ENCODE results near the gene TRPV3.
"Not testable (repeated sequence)": the region's sequence is repeated elsewhere in the genome, so short reads cannot be mapped to it uniquely, and the experiment has no call there.

Gene TRPV3

DNA sequence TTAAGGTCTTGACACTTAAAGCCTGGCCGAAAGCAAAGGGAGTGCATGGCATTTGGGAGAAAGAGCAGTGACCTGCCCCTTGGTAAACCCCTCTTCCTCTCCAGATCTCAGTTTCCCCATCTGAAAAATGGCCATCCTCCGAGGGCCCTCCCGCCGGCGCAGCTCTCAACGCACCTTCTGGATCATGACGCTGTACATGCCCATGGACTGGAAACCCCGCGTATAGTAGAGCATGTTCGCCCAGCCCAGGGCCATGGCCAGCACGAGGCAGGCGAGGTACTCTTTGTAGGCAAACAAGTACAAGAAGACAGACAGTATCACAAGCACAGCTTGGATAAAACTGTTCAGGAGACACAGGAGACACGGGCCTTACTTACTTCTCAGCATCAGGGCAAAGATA, 33.6 kb downstream of the TRPV3 start:
- no peak for DNase-seq (ENCODE audit: low read depth in 3 of 3)

DNA sequence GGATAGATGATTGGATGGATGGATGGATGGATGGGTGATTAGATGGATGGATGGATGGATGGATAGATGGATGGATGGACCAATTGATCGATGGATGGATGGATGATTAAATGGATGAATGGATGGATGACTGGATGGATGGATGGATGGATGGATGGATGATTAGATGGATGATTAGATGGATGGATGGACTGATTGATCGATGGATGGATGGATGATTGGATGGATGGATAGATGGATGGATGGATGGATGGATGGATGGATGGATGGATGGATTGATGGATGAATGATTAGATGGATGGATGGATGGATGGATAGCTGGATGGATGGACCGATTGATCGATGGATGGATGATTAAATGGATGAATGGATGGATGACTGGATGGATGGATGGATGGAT, 38.1 kb downstream of the TRPV3 start:
- DNase-seq (ENCODE audit: low read depth in 3 of 3), result not testable (repeated sequence)

DNA sequence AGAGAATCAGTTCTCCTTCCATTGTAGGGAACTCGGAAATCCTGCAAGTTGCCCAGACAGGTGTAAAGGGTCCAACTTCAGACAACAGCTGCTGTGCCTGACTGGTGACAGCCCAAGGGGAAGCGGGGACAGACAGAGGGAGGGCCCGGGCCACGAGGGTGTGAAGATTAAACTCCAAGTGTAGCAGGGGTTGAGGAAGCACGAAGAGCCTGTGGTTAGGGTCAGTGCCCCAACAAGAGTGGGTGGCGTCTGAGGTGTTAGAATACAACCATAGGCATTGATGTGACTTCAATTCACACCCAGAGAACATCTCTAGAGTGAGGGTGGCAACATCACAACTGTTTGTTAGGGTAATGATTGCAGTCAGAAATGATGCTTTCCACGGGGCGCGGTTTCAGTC, 42.7 kb downstream of the TRPV3 start:
- DNase-seq (ENCODE audit: low read depth in 3 of 3), result no peak

DNA sequence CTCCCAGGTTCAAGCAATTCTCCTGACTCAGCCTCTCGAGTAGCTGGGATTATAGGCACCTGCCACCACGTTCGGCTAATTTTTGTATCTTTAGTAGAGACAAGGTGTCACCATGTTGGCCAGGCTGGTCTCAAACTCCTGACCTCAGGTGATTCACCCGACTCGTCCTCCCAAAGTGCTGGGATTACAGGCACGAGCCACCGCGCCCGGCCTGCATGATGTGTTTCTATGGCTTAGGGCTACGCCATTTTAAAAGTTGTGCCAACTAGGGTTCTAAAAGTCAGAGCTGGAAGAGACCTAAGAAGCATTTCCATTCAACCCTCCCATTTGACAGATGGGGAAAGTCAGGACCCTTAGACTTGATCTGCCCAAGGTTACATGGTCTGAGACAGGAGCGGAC, 43.4 kb downstream of the TRPV3 start:
- not testable (repeated sequence) for DNase-seq (ENCODE audit: low read depth in 3 of 3)

GRCh38 chr17:3513305-3514035, 44.1 kb downstream of the TRPV3 start:
- DNase-seq (ENCODE audit: low read depth in 3 of 3), result no peak

GRCh38 chr17:3512505-3513171, 45.0 kb downstream of the TRPV3 start:
- no peak for DNase-seq (ENCODE audit: low read depth in 3 of 3)

DNA sequence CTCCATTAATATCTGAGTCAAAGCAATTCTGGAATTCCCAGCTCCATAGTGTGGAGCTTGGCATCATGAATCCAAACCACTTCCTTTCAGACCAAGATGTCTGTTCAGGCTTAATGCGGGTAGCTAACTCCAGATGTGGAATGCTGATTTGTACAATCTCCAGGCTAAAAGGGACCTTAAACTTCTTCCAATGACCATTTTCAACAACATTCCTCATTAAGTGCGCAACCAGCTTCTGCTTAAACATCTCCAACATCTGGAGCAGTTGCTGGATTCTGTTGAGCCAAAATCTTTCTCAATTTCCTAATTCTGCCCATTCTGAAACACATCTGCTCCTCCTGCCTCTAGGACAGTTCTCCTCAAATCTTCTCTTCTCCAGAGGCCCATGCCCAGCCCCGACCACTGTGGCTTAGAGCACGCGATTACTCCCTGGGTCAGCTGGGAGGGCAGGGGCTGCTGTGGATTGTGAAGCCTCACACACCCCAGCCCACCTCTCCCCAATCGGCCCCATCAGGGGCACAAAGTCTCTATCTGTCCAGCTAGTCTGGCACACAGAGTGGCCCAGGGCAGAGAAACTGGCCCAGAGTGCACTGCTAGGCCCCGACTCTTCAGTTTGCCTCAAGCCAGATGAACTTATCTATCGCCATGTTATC, 45.6 kb downstream of the TRPV3 start:
- DNase-seq (ENCODE audit: low read depth in 3 of 3), result no peak

DNA sequence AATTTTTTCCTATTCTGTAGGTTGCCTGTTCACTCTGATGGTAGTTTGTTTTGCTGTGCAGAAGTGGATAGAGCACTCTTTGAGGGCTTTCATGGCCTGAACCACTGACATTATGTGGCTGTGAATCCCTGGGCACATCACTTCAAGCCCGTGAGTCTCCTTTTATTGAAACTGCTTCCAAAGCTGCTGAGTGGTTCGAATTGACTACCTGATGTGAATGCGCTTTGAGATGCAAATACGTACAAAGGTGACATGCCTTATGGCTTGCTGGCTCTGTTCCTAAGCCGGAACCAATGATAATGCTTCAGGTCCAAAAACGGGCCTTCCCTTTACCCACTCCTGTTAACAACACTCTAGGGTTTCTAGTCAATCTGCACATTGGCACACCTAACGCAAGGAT, 47.5 kb downstream of the TRPV3 start:
- no peak for DNase-seq (ENCODE audit: low read depth in 3 of 3)

DNA sequence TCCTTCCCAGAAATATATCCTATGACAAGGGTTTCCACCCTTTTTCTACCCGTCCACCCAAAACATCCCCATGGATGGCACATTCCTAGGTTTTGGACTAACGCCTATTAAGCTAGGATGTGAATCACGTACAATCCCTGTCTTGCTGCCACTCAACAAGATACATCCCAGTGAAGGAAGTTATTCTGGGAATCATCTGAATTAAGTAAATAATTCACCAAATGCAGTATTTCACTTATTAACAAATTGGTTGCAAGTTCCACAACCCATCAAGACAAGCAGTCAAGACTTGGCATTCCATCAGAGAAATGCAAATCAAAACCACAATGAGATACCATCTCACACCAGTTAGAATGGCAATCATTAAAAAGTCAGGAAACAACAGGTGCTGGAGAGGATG, 49.7 kb downstream of the TRPV3 start:
- no peak for DNase-seq (ENCODE audit: low read depth in 3 of 3)

GRCh38 chr17:3507071-3507470, 50.5 kb downstream of the TRPV3 start:
- no peak for DNase-seq (ENCODE audit: low read depth in 3 of 3)

DNA sequence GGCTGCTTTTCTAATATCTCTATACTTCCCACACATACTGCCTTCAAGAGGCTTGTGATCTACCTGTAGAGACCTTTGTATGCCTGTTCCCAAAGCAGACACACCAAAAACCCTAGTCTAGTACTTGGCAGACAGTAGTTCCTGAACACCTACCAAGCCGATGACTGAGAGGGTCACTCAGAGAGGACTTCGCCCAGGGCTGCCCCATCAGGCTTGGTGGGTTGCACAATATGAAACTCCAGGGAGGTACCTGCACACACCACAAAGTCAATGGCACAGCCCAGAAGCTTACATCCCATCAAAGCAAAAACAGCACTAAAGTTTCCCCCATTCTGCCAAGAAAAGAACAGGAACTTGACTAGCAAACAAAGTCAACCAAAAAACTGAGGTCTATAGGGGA, 51.6 kb downstream of the TRPV3 start:
- DNase-seq (ENCODE audit: low read depth in 3 of 3), result no peak

DNA sequence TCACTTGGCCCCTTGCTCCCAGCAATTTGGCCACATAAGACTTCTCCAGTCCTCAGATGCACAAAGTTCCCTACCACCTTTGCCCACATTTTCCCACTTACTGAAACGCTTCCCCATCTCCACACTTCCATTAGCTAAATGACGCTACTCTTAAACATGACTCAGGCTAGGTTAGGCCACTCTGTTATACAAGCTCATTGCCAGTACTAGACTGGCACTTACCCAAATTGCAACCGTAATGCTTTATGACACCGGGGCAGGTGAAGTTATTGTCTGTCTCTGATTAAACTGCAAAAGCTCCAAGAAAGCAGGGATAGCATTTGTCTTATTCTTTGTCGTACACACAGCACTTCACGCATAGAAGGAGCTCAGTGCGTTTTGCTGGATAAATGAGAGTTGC, 52.6 kb downstream of the TRPV3 start:
- DNase-seq (ENCODE audit: low read depth in 3 of 3), result no peak

DNA sequence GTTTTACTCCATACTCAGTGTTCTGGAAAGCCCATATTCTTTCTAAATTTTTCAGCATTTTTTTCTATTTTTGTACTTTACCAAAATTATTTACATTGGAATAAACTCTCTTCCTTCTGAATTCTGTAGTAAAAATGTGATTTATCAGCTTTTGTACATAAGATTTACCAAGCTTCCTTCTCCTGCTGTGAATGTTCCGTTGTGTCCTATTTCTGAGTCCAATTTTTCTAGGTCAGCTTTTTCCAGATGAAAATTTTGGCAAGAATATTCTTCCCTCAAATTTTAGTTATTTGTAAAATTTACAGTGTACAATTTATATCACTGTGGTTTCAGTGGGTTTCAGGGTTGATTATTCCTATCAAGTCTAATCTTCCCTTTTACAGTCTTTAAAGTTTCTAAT, 54.3 kb downstream of the TRPV3 start:
- DNase-seq (ENCODE audit: low read depth in 3 of 3), result no peak

DNA sequence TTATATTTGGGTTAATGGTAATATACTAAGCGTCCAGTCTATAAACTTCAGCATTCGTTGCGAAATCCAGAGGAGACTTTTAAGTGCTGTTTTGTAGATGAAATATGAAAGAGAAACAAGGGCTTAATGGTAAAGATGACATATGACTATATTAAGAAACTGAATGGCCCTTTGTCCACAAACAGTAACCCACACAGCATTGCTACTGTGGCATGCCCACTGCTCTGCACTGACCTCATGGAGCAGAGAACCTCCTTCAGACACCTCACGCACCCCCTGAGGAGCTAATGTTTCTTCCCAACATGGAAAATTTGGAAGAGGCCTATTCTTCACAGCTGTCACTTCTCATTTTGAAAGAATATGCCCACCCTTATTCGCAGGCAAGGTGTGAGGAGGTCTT, 55.1 kb downstream of the TRPV3 start:
- no peak for DNase-seq (ENCODE audit: low read depth in 3 of 3)

DNA sequence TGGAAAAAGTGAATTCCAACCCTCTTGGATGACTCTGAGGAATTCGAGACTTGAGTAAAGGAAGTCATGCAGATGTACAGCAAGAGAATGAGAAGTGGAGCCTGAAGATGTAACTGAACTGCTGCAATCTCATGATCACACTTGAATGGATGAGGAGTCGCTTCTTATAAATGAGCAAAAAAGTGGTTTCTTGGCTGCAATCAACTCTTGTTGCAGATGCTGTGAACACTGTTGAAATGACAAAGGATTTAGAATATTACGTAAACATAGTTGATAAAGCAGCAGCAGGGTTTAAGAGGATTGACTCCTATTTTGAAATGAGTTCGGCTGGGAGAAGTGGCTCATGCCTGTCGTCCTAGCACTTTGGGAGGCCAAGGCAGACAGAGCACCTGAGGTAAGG, 56.3 kb downstream of the TRPV3 start:
- DNase-seq (ENCODE audit: low read depth in 3 of 3), result no peak

DNA sequence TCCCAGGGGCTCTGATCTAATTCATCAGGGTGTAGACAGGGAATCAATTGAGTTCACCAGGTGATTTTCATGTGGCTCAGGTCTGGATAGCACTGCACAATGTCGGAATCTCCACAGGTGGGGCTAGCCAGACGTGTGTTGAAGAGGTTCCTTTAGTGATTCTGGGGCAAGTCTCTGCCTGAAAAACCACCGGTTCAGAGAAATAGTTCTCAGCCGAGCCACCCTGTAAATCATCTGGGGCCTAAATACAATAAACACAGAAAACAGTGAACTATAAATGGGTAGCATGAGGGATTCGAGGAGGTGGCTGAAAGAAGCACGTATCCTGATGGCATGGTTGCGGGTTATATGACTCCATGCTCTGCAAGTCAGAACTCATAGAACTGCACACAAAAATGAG, 60.5 kb downstream of the TRPV3 start:
- no peak for DNase-seq (ENCODE audit: low read depth in 3 of 3)

DNA sequence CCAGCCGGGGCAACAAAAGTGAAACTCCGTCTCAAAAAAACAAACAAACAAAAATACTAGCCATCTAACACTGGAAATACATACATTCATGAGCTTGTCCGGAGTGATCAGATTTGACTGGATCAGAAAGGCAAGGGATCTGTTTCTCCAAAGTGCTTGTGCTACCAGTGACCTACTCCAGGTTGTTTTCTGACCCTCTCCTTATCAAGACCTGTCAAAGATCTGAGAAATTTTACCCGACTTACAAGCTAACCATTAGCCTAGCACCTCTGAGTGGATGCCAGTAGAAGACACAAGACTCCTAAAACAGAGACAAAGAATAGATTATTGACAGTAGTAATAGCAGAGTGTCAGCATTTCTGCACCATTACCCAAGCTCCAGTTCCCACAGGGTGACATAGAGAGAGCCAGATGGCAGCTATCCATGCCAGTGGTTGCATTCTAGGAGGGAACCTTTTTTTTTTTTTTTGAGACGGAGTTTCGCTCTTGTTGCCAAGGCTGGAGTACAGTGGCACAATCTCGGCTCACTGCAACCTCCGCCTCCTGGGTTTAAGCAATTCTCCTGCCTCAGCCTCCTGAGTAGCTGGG, 72.0 kb downstream of the TRPV3 start:
- DNase-seq (ENCODE audit: low read depth in 3 of 3), result no peak

GRCh38 chr17:3482852-3483251, 74.8 kb downstream of the TRPV3 start:
- no peak for DNase-seq (ENCODE audit: low read depth in 3 of 3)

- no peak for DNase-seq (ENCODE audit: low read depth in 3 of 3)
Observed at GRCh38 chr17:3479988-3480387, 77.6 kb downstream of the TRPV3 start.

- no peak for DNase-seq (ENCODE audit: low read depth in 3 of 3)
Observed at GRCh38 chr17:3475812-3476610, 81.6 kb downstream of the TRPV3 start, which contains the start of gene ASPA. TSS of gene ASPA (plus strand) at chr17:3475997. CDS start at chr17:3476160, 163 bp downstream.

DNA sequence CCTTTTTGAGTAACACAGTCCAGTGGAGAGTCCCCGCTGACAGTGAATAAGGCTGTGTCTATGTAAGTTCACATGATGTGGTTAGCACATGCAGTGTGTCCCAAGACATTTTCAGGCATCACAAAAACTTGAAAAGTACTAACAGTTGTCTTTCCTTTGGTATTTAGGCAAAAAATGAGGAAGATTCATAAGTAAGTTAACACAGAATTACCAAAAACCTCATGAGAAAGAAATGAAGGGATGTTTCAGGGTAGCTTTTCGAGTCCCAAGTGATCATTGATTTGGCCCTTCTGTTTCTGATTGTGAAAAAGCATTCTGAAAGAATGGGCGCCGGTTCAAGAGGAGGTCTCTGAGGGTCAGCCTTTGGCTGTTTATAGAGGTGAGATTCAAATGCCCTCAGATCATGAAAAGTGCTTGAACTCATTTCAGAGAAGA, 82.3 kb downstream of the TRPV3 start:
- DNase-seq (ENCODE audit: low read depth in 3 of 3), result no peak

DNA sequence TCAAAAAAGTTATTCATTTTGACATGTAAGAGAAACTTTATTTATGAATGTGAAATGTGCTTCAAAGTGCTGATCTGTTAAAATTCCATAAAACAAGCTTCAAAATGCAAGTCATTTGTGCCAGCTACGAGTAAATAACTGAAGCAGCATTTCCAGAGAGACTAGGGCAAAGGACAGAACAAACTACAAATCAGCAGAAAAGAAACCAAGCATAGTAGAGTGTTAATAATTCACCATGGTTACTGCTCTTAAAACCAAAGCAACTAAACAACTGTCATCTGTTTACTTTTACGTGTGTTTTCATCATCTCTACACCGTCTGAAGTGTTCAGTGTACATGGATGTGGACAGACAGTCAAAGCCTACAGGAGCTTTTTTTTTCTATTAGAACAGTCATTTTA, 83.4 kb downstream of the TRPV3 start:
- no peak for DNase-seq (ENCODE audit: low read depth in 3 of 3)

Measured in stimulated activated CD4-positive, alpha-beta T cell treated with anti-CD3 and anti-CD28 coated beads, TNF-alpha, amount 100 ng/mL, for 48 hours (primary cell).